Right lobe of liver (tissue), 6 donors: ENCODE results near the gene CCDC180. TPM values are rescaled to one million over a fixed set of nuclear protein-coding genes. Genes with fewer than 3 reads are reported as not detected.

Experiments
- ATAC-seq, 4 donors: fragments of 200-7000 bp; cut with Tn5 transposase; one replicate each; pipeline ENCODE4 v1.9.1; 2020; ENCODE audit warnings: mild to moderate bottlenecking in 4 of 4, moderate library complexity in 4 of 4
- DNase-seq, 3 donors: peaks; one replicate each; pipeline ENCODE4 v3.0.0-alpha.2; 2020
- H3K27ac ChIP-seq, 3 donors: fragments of 200-600 bp; one replicate each; pipeline ENCODE4 v1.8.0; 2022
- H3K27me3 ChIP-seq, 2 donors: fragments of 200-600 bp; one replicate each; pipeline ENCODE4 v1.8.0; 2022
- H3K36me3 ChIP-seq, 4 donors: fragments of 200-600 bp; sonication (generic) in 1 of 4; one replicate each; pipeline versions ENCODE4 v1.5.1 to v1.8.0; 2017 to 2022; ENCODE audit warnings: control low read depth in 1 of 4
- H3K4me1 ChIP-seq, 4 donors: fragments of 200-600 bp; sonication (generic) in 1 of 4; one replicate each; pipeline versions ENCODE4 v1.5.1 to v1.8.0; 2017 to 2022; ENCODE audit warnings: control low read depth in 1 of 4
- H3K4me3 ChIP-seq, 3 donors: fragments of 200-600 bp; one replicate each; pipeline ENCODE4 v1.8.0; 2022
- H3K9me3 ChIP-seq, 4 donors: fragments of 200-600 bp; sonication (generic) in 1 of 4; one replicate each; pipeline versions ENCODE4 v1.5.1 to v1.8.0; 2017 to 2022; ENCODE audit warnings: control low read depth in 1 of 4
- CTCF ChIP-seq, 4 donors: fragments of 200-600 bp in 3 of 4; fragments of 450-650 bp in 1 of 4; IDR thresholded peaks; one replicate each; pipeline versions ENCODE4 v1.5.1 to v1.8.0; 2016 to 2022; ENCODE audit warnings: antibody characterized with exemption in 4 of 4, mild to moderate bottlenecking in 2 of 4
- POLR2A ChIP-seq: fragments of 450-650 bp; IDR thresholded peaks from one replicate; pipeline ENCODE4 v1.6.1; 2017; ENCODE audit warnings: antibody characterized with exemption, mild to moderate bottlenecking
- WGBS: methylation state at CpG from one replicate; pipeline ENCODE4 v1.1.6; 2018; ENCODE audit warnings: low coverage, low lambda C conversion rate; ENCODE audit not compliant: insufficient coverage; ENCODE audit errors: missing lambda C conversion rate; 5-methylcytosine and 5-hydroxymethylcytosine counted together
- intact Hi-C, 2 donors: fragments of 100-400 bp; cut with DNase I; formaldehyde crosslinking; loops; one replicate each; pipeline versions ENCODE4 v1.11.2 to v1.14.1; 2022
- total RNA-seq, 6 experiments: library from RNA; depleted of rRNA in 2 of 6; stranded (reverse); fragments of >200 nt in 2 of 6; fragmentation: NEBNext Ultra II Directional in 3 of 6; extraction: Animal tissue kit (Norgen Biotek cat#: 25700) in 3 of 6; gene quantifications; one replicate each; pipeline versions ENCODE4 v1.1.0 to v1.2.4, GENCODE V29; 2016 to 2023
- donor health status: DM: no; HTN: yes; CAD: no.
- donor health status: DM: no; HTN: no; CAD: no.
- donor health status: DM: no; HTN: no; CAD: no.
- donor health status: DM: no; HTN: yes; CAD: no.
- donor health status: DM: no; HTN: yes; CAD: no.

CCDC180 gene
- total RNA-seq, 6 experiments from 2014 or later = 0.31 to 1.5 (median 1.0) TPM

GRCh38 chr9:97312556-97312955 lies 5.1 kb downstream of the CCDC180 start:
- 78% methylated on average over 5 of the region's 5 CpGs for WGBS
- Histone ChIP-seq H3K36me3 (no peaks in the 10 kb centered on the region), H3K27me3 (no peaks in the 10 kb centered on the region), H3K4me1 (no peaks in the 10 kb centered on the region), H3K4me3 (no peak overlapping the region), H3K27ac (no peak overlapping the region), H3K9me3 (no peaks in the 10 kb centered on the region)
- DNase-seq (no peak), ATAC-seq (no peak)
- TF ChIP-seq POLR2A (no peak), CTCF (IDR thresholded peaks at IDR 0.05) (no peak)
- intact Hi-C loops = no loop called here

- ATAC-seq (no peak), DNase-seq (no peak)
- no peak for TF ChIP-seq CTCF (IDR thresholded peaks at IDR 0.05)
- TF ChIP-seq POLR2A = no peak
- Histone ChIP-seq H3K9me3 (no peaks in the 10 kb centered on the region), H3K4me1 (no peaks in the 10 kb centered on the region), H3K36me3 (no peaks in the 10 kb centered on the region), H3K27me3 (no peaks in the 10 kb centered on the region), H3K4me3 (no peak overlapping the region), H3K27ac (no peak overlapping the region)
- no CpG with 5 or more reads among the region's 4 CpGs for WGBS
- intact Hi-C loops = no loop called here
Observed at GRCh38 chr9:97313243-97313642, 5.8 kb downstream of the CCDC180 start.

GRCh38 chr9:97313746-97314145 lies 6.3 kb downstream of the CCDC180 start:
- DNase-seq = no peak
- H3K9me3 ChIP-seq = no peaks in the 10 kb centered on the region
- H3K27me3 ChIP-seq = no peaks in the 10 kb centered on the region
- no peaks in the 10 kb centered on the region for H3K4me1 ChIP-seq
- intact Hi-C loops = no loop called here
- H3K27ac ChIP-seq = no peak overlapping the region
- no peaks in the 10 kb centered on the region for H3K36me3 ChIP-seq
- no peak for ATAC-seq
- 74% methylated on average over 3 of the region's 5 CpGs for WGBS
- H3K4me3 ChIP-seq = no peak overlapping the region
- TF ChIP-seq CTCF (IDR thresholded peaks at IDR 0.05) (no peak), POLR2A (no peak)

GRCh38 chr9:97314503-97314902 lies 7.0 kb downstream of the CCDC180 start:
- no peaks in the 10 kb centered on the region for H3K27me3 ChIP-seq
- H3K4me3 ChIP-seq = no peak overlapping the region
- intact Hi-C loops = no loop called here
- ATAC-seq = no peak
- TF ChIP-seq CTCF (IDR thresholded peaks at IDR 0.05) (no peak), POLR2A (no peak)
- H3K36me3 ChIP-seq = no peaks in the 10 kb centered on the region
- H3K4me1 ChIP-seq = no peaks in the 10 kb centered on the region
- no peak overlapping the region for H3K27ac ChIP-seq
- 91% methylated on average over 6 of the region's 12 CpGs for WGBS
- H3K9me3 ChIP-seq = no peaks in the 10 kb centered on the region
- no peak for DNase-seq

GRCh38 chr9:97315550-97315949 lies 8.1 kb downstream of the CCDC180 start:
- Histone ChIP-seq H3K9me3 (no peaks in the 10 kb centered on the region), H3K27me3 (no peaks in the 10 kb centered on the region), H3K4me3 (no peak overlapping the region), H3K27ac (no peak overlapping the region), H3K36me3 (no peaks in the 10 kb centered on the region), H3K4me1 (no peaks in the 10 kb centered on the region)
- DNase-seq = no peak
- TF ChIP-seq POLR2A = no peak
- no peak for TF ChIP-seq CTCF (IDR thresholded peaks at IDR 0.05)
- WGBS = 87% methylated on average over 4 of the region's 4 CpGs
- no peak for ATAC-seq
- intact Hi-C loops = no loop called here
